ENCODE results near the gene UMAD1. TPM values are rescaled to one million over a fixed set of nuclear protein-coding genes. Genes with fewer than 3 reads are reported as not detected.

The UMAD1 gene
- total RNA-seq, 4 donors from 2014 or later, result 9.4 to 17.8 (median 12.1) TPM

- no peak for TF ChIP-seq CTCF (IDR thresholded peaks at IDR 0.05; ENCODE audit: low read depth)
These were observed 266.8 kb downstream of the UMAD1 start for GRCh38 chr7:7907306-7907705.

GRCh38 chr7:7908622-7909145 lies 268.1 kb downstream of the UMAD1 start:
- TF ChIP-seq CTCF (IDR thresholded peaks at IDR 0.05; ENCODE audit: low read depth), result no peak

GRCh38 chr7:7909376-7909775 lies 268.8 kb downstream of the UMAD1 start:
- TF ChIP-seq CTCF (IDR thresholded peaks at IDR 0.05; ENCODE audit: low read depth), result no peak

GRCh38 chr7:7911369-7912123 lies 271.0 kb downstream of the UMAD1 start:
- no peak for TF ChIP-seq CTCF (IDR thresholded peaks at IDR 0.05; ENCODE audit: low read depth)

- no peak for TF ChIP-seq CTCF (IDR thresholded peaks at IDR 0.05; ENCODE audit: low read depth)
These were observed 272.4 kb downstream of the UMAD1 start for GRCh38 chr7:7912937-7913336.

- no peak for TF ChIP-seq CTCF (IDR thresholded peaks at IDR 0.05; ENCODE audit: low read depth)
These were observed 273.0 kb downstream of the UMAD1 start for GRCh38 chr7:7913504-7913903.

- no peak for TF ChIP-seq CTCF (IDR thresholded peaks at IDR 0.05; ENCODE audit: low read depth)
These were observed 274.0 kb downstream of the UMAD1 start for GRCh38 chr7:7914547-7914946.
